ENCODE data around the gene TEX52. TPM values are rescaled to one million over a fixed set of nuclear protein-coding genes. Genes with fewer than 3 reads are reported as not detected.
A peak's percentile ranks its signal among the peaks of the same experiment; 100 is the strongest.

Gene TEX52
- total and polyA plus RNA-seq, 10 of the 15 experiments (the other 5 are each of a cell fraction or from before 2014, with no cell fraction given), result 0.23 TPM; not detected in 9

GRCh38 chr12:2890388-2891239 lies 33.8 kb upstream of the TEX52 start, which contains the start of gene TULP3 (continued):
- no peak for TF ChIP-seq ZNF592 (IDR thresholded peaks at IDR 0.05)
- peak; percentile 18 for TF ChIP-seq NFYA (IDR thresholded peaks at IDR 0.05; ENCODE audit: borderline replicate concordance, low read depth, low read length)
- TF ChIP-seq NFYB (IDR thresholded peaks at IDR 0.05; ENCODE audit: insufficient read depth, low read depth, low read length), result peak; percentile 88
- no peak for TF ChIP-seq MTA2 (IDR thresholded peaks at IDR 0.05; ENCODE audit: low read depth)
- peak; percentile 84 for TF ChIP-seq HDGF (IDR thresholded peaks at IDR 0.05)
- peak; percentile 63 for TF ChIP-seq MAX (IDR thresholded peaks at IDR 0.05; ENCODE audit: low read depth, low read length)
- peak; percentile 35; the same call in 1 of the 2 replicates for TF ChIP-seq TAF1 (IDR thresholded peaks at IDR 0.05; ENCODE audit: borderline replicate concordance, low read depth, low read length)
- TF ChIP-seq YY1 (IDR thresholded peaks at IDR 0.05; ENCODE audit: low read depth, low read length), result peak; percentile 34
- no peak for TF ChIP-seq USF1 (IDR thresholded peaks at IDR 0.05; ENCODE audit: borderline replicate concordance, extremely low read length, insufficient read depth, low read depth, low read length)
- TF ChIP-seq BHLHE40 (IDR thresholded peaks at IDR 0.05; ENCODE audit: borderline replicate concordance in 1 of 2, low read depth in 2 of 2, low read length in 1 of 2), result peak; percentile 31 to 84; a peak in 3 of 4 replicates
- TF ChIP-seq PKNOX1 (IDR thresholded peaks at IDR 0.05), result peak; percentile 58
- TF ChIP-seq PAX5 (IDR thresholded peaks at IDR 0.05; ENCODE audit: borderline replicate concordance, low read depth, low read length), result no peak
